ENCODE measurements around the gene SHLD1.
A peak's percentile ranks its signal among the peaks of the same experiment; 100 is the strongest.

SHLD1 gene

GRCh38 chr20:5781798-5782750 lies 31.9 kb downstream of the SHLD1 start:
- no peak overlapping the region for H3K4me3 ChIP-seq (ENCODE audit: low read depth, low read length)
- DNase-seq (ENCODE audit: low read depth): no peak
- TF ChIP-seq CTCF (IDR thresholded peaks at IDR 0.05; ENCODE audit: control insufficient read depth, extremely low read depth, insufficient read depth): no peak

GRCh38 chr20:5784735-5785134 lies 34.5 kb downstream of the SHLD1 start:
- no peak for TF ChIP-seq CTCF (IDR thresholded peaks at IDR 0.05; ENCODE audit: control insufficient read depth, extremely low read depth, insufficient read depth)
- H3K4me3 ChIP-seq (ENCODE audit: low read depth, low read length): no peak overlapping the region
- peak; percentile 10 for DNase-seq (ENCODE audit: low read depth)

GRCh38 chr20:5785146-5785545 lies 34.9 kb downstream of the SHLD1 start:
- no peak for TF ChIP-seq CTCF (IDR thresholded peaks at IDR 0.05; ENCODE audit: control insufficient read depth, extremely low read depth, insufficient read depth)
- no peak overlapping the region for H3K4me3 ChIP-seq (ENCODE audit: low read depth, low read length)
- DNase-seq (ENCODE audit: low read depth): no peak

DNA sequence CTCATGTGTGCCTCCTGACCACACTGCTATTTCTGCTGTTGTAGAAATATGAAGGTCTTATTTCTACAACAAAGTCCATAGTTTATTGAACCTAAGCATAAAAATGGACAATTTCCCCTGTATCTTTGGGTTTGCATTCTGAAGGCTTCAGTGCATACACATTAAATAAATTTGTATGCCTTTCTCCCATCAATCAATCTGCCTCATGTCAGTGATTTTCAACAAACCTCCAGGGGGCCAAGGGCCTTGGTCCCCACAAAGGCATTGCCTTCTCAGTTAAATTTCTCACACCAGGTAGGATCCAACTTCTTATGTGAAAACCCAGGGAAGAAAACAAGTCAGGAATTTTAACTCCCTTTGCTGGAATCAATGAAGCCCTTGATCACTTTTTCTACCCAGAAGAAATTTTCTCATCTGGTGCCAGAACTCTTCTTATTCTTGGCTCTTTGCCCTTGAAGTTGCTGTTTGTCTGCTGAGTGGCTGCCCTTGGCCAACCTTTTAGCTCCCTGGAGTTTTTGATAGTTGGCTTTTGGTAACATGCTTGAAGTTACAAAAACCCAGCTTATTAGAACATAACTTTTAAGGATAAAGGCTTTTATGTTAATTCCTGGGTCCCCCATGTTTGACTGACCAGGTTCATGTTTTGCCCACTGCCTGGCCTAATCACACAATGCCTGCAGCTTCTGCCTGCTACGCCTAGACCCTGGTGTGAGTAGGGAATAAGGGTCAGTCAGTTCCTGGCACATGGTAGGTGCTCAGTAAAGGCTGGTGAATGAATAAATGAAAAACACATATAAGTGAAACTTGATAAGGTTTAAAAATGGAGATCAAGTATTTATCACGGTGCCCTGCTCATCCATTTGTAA lies 37.0 kb downstream of the SHLD1 start:
- no peak for DNase-seq (ENCODE audit: low read depth)
- TF ChIP-seq CTCF (IDR thresholded peaks at IDR 0.05; ENCODE audit: control insufficient read depth, extremely low read depth, insufficient read depth): no peak
- H3K4me3 ChIP-seq (ENCODE audit: low read depth, low read length): no peak overlapping the region

- no peak for DNase-seq (ENCODE audit: low read depth)
- TF ChIP-seq CTCF (IDR thresholded peaks at IDR 0.05; ENCODE audit: control insufficient read depth, extremely low read depth, insufficient read depth): no peak
- no peak overlapping the region for H3K4me3 ChIP-seq (ENCODE audit: low read depth, low read length)
These were observed 37.6 kb downstream of the SHLD1 start for GRCh38 chr20:5787796-5788165.

- peak; percentile 85 for TF ChIP-seq CTCF (IDR thresholded peaks at IDR 0.05; ENCODE audit: control insufficient read depth, extremely low read depth, insufficient read depth)
- peak; percentile 75 for DNase-seq (ENCODE audit: low read depth)
- no peak overlapping the region for H3K4me3 ChIP-seq (ENCODE audit: low read depth, low read length)
These were observed 38.2 kb downstream of the SHLD1 start for GRCh38 chr20:5788385-5788895.
